GM12878 (cell line): Measurements from ENCODE around the gene SLC6A3.
"Not testable (repeated sequence)": the region's sequence is repeated elsewhere in the genome, so short reads cannot be mapped to it uniquely, and the experiment has no call there.

ENCODE experiments used
- ATF2 ChIP-seq: IDR thresholded peaks from 2 replicates; pipeline ENCODE4 v1.6.1; 2012; ENCODE audit warnings: low read length, inconsistent platforms
- CTCF ChIP-seq, 3 experiments: IDR thresholded peaks in 2 of 3; conservative IDR thresholded peaks in 1 of 3; 2 replicates each; pipeline ENCODE4 v1.5.1; 2011; ENCODE audit warnings: low read depth in 3 of 3, low read length in 3 of 3, mild to moderate bottlenecking in 3 of 3, control low read depth in 2 of 3, moderate library complexity in 2 of 3, inconsistent platforms in 1 of 3, mixed read lengths in 1 of 3; ENCODE audit not compliant: control insufficient read depth in 2 of 3, insufficient read depth in 1 of 3; ENCODE audit errors: extremely low read depth in 1 of 3
- ESRRA ChIP-seq: IDR thresholded peaks from 2 replicates; pipeline ENCODE4 v1.6.1; 2012; ENCODE audit warnings: mild to moderate bottlenecking, low read length, improper control_type of control experiment
- POLR2AphosphoS5 ChIP-seq: IDR thresholded peaks from 2 replicates; pipeline ENCODE4 v1.6.1; 2011; ENCODE audit warnings: mild to moderate bottlenecking, low read length, inconsistent platforms
- REST ChIP-seq: IDR thresholded peaks from 2 replicates; pipeline ENCODE4 v1.6.1; 2012; ENCODE audit warnings: mild to moderate bottlenecking, low read depth, low read length
- SIX5 ChIP-seq: IDR thresholded peaks from 2 replicates; pipeline ENCODE4 v1.6.1; 2011; ENCODE audit warnings: mild to moderate bottlenecking, low read depth, low read length, moderate library complexity; ENCODE audit not compliant: severe bottlenecking
- SREBF1 ChIP-seq: IDR thresholded peaks from 2 replicates; pipeline ENCODE4 v1.6.1; 2012; ENCODE audit warnings: mild to moderate bottlenecking, low read length

- not testable (repeated sequence) for TF ChIP-seq CTCF (IDR thresholded peaks at IDR 0.05 in 2 of 3, conservative IDR thresholded peaks at IDR 0.05 in 1 of 3; ENCODE audit: control insufficient read depth in 2 of 3, extremely low read depth in 1 of 3, insufficient read depth in 1 of 3, low read depth in 3 of 3, low read length in 3 of 3); SIX5; ESRRA; REST; POLR2AphosphoS5; SREBF1; ATF2
Measured at GRCh38 chr5:1456110-1456881, 11.1 kb upstream of the SLC6A3 start.
